Stomach (tissue), 9 donors: ENCODE results near the gene ZNF532. TPM values are rescaled to one million over a fixed set of nuclear protein-coding genes. Genes with fewer than 3 reads are reported as not detected.

ENCODE experiments used
- DNase-seq, 2 donors: peaks; one replicate each; pipeline versions ENCODE4 v3.0.0 to v3.0.0-alpha.2; 2013 to 2019
- H3K27ac ChIP-seq, 5 donors: fragments of 200-600 bp in 4 of 5; sonication (generic) in 4 of 5; one replicate each; pipeline ENCODE4 v1.5.1; 2013 to 2019; ENCODE audit warnings: mild to moderate bottlenecking in 1 of 5, moderate library complexity in 1 of 5
- H3K27me3 ChIP-seq, 3 donors: fragments of 200-600 bp; sonication (generic); one replicate each; pipeline ENCODE4 v1.5.1; 2017 to 2019; ENCODE audit warnings: mixed run types in 1 of 3
- H3K36me3 ChIP-seq, 4 donors: fragments of 200-600 bp; sonication (generic); 1 replicate in 3 of 4; 2 replicates in 1 of 4; pipeline ENCODE4 v1.5.1; 2016 to 2019
- H3K4me1 ChIP-seq, 4 donors: fragments of 200-600 bp; sonication (generic); one replicate each; pipeline ENCODE4 v1.5.1; 2016 to 2019
- H3K4me3 ChIP-seq, 4 donors: fragments of 200-600 bp; sonication (generic) in 3 of 4; one replicate each; pipeline ENCODE4 v1.5.1; 2016 to 2019; ENCODE audit warnings: mild to moderate bottlenecking in 1 of 4
- H3K9me3 ChIP-seq, 4 donors: fragments of 200-600 bp; sonication (generic); one replicate each; pipeline ENCODE4 v1.5.1; 2016 to 2019
- CTCF ChIP-seq, 7 experiments: fragments of 450-650 bp in 4 of 7; fragments of 200-600 bp in 3 of 7; sonication (generic) in 3 of 7; IDR thresholded peaks; one replicate each; pipeline ENCODE4 v1.5.1; 2016 to 2019; ENCODE audit warnings: antibody characterized with exemption in 7 of 7, control low read depth in 2 of 7, mild to moderate bottlenecking in 1 of 7
- EP300 ChIP-seq: sonication (generic); formaldehyde crosslinking; IDR thresholded peaks from one replicate; pipeline ENCODE4 v1.6.1; 2017; ENCODE audit warnings: antibody characterized with exemption
- POLR2A ChIP-seq, 4 donors: fragments of 450-650 bp; IDR thresholded peaks; one replicate each; pipeline ENCODE4 v1.6.1; 2016; ENCODE audit warnings: antibody characterized with exemption in 4 of 4, control low read depth in 2 of 4, mild to moderate bottlenecking in 1 of 4, moderate library complexity in 1 of 4
- POLR2AphosphoS5 ChIP-seq, 3 donors: sonication (generic); formaldehyde crosslinking; IDR thresholded peaks; one replicate each; pipeline ENCODE4 v1.6.1; 2016; ENCODE audit warnings: antibody characterized with exemption in 3 of 3
- WGBS, 5 donors: extraction: QIAGEN DNeasy Blood & Tissue Kit in 3 of 5; methylation state at CpG; one replicate each; pipeline versions ENCODE4 v1.1.5 to v1.1.7; 2013 to 2018; 5-methylcytosine and 5-hydroxymethylcytosine counted together
- intact Hi-C: fragments of 100-400 bp; cut with DNase I; formaldehyde crosslinking; loops from one replicate; pipeline ENCODE4 v1.15.1; 2023; ENCODE audit warnings: low total_unique reads
- polyA plus RNA-seq, 3 donors: library from polyadenylated mRNA; stranded (reverse); fragments of 200-250 nt; gene quantifications; one replicate each; pipeline ENCODE4 v1.2.3, GENCODE V29; 2013
- total RNA-seq, 5 donors: library from RNA; depleted of rRNA; stranded (reverse); fragments of >200 nt; gene quantifications; one replicate each; pipeline versions ENCODE4 v1.1.0 to v1.2.3, GENCODE V29; 2014 to 2016
- donor health status: healthy with polysubstance abuse.
- donor health status: Bipolar disorder and iron deficiency.
- donor health status: healthy.

ZNF532 gene
- total and polyA plus RNA-seq, 8 donors: 2.9 to 53.7 (median 18.4) TPM

GRCh38 chr18:58983260-58984155, 118.8 kb downstream of the ZNF532 start:
- Histone ChIP-seq H3K4me1 (no peaks in the 10 kb centered on the region), H3K27me3 (no peaks in the 10 kb centered on the region), H3K4me3 (no peak overlapping the region), H3K27ac (no peak overlapping the region), H3K36me3 (peaks cover 18 to 60% (median 57%) of the 10 kb centered on the region in 4 donors), H3K9me3 (no peaks in the 10 kb centered on the region)
- DNase-seq: no peak
- 84 to 90% (median 89%) methylated on average over 17 of the region's 17 CpGs for WGBS, 5 donors
- intact Hi-C loops: no loop called here
- TF ChIP-seq POLR2A (IDR thresholded peaks at IDR 0.05): no peak
- TF ChIP-seq EP300: no peak
- TF ChIP-seq CTCF (IDR thresholded peaks at IDR 0.05): no peak

DNA sequence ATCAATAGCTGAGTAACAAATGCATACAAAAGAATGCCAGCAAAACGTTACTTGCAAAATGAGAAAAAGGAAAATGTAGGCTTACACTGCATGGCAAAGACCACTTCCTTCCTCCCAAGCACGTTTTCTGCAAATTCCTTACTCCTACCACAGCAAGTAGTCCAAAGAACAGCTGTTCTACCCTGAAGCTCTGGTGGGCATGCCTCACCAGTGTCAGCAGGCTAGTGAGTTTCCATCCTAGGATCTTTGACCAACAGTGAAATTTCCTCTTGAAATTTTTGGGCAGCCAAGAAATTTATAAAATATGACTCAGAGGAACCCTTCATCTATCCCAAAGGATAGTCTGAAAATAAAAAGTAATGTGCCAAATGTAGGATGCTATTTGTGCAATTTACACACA, 123.9 kb downstream of the ZNF532 start:
- Histone ChIP-seq H3K4me3 (no peak overlapping the region), H3K4me1 (peaks cover 0 to 13% (median 8%) of the 10 kb centered on the region in 4 donors), H3K36me3 (peaks cover 8 to 11% (median 10%) of the 10 kb centered on the region in 4 donors), H3K27ac (no peak overlapping the region), H3K27me3 (no peaks in the 10 kb centered on the region), H3K9me3 (peaks cover 0 to 13% (median 2%) of the 10 kb centered on the region in 4 donors)
- TF ChIP-seq POLR2AphosphoS5 (IDR thresholded peaks at IDR 0.05) (no peak), CTCF (IDR thresholded peaks at IDR 0.05) (no peak), POLR2A (IDR thresholded peaks at IDR 0.05) (no peak), EP300 (no peak)
- WGBS, 5 donors: 47 to 71% (median 59%) methylated on average over 2 of the region's 2 CpGs
- no peak for DNase-seq
- intact Hi-C loops: no loop called here

DNA sequence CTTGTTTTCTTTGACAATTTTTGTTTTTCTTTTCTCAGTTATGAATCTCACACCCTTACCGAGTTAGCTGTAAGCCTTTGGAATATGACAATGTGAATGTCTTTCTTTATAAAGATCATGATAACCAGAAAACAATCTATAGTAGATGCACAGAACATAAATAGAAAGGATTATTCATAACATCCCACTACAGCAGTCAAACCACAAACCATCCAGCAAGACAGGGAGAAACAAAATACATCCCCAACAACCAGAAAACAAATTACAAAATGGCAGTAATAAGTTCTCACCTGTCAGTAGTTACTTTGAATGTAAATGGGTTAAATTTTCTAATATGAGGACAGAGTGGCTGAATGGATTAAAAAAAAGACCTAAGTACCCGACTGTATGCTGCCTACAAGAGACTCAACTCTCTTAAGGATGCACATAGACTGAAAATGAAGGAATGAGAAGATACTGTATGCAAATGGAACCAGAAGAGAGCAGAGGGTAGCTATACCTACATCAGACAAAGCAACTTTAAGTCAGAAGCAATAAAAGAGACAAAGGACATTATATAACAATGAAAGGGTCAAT, 124.6 kb downstream of the ZNF532 start:
- peaks cover under 1 to 5% (median 3%) of the 10 kb centered on the region in 4 donors for H3K36me3 ChIP-seq
- no peak overlapping the region for H3K27ac ChIP-seq
- no peaks in the 10 kb centered on the region for H3K27me3 ChIP-seq
- H3K4me1 ChIP-seq: peaks cover 0 to 17% (median 10%) of the 10 kb centered on the region in 4 donors
- TF ChIP-seq CTCF (IDR thresholded peaks at IDR 0.05) (no peak), POLR2AphosphoS5 (IDR thresholded peaks at IDR 0.05) (no peak), POLR2A (IDR thresholded peaks at IDR 0.05) (no peak), EP300 (no peak)
- intact Hi-C loops: no loop called here
- H3K9me3 ChIP-seq: peaks cover 0 to 13% (median 2%) of the 10 kb centered on the region in 4 donors
- WGBS, 5 donors: 89 to 96% (median 94%) methylated on average over 2 of the region's 2 CpGs
- no peak overlapping the region for H3K4me3 ChIP-seq
- DNase-seq: no peak

- H3K4me3 ChIP-seq: no peak overlapping the region
- no peaks in the 10 kb centered on the region for H3K27me3 ChIP-seq
- no peak for DNase-seq
- peak overlapping the region in 4 of 5 donors; percentile 35 to 66 (median 48) for H3K27ac ChIP-seq
- H3K9me3 ChIP-seq: peaks cover 0 to 13% (median 2%) of the 10 kb centered on the region in 4 donors
- 71 to 88% (median 87%) methylated on average over 6 of the region's 6 CpGs for WGBS, 5 donors
- intact Hi-C loops: no loop called here
- peaks cover 0 to 20% (median 10%) of the 10 kb centered on the region in 4 donors for H3K4me1 ChIP-seq
- H3K36me3 ChIP-seq: no peaks in the 10 kb centered on the region
- TF ChIP-seq POLR2A (IDR thresholded peaks at IDR 0.05) (no peak), CTCF (IDR thresholded peaks at IDR 0.05) (no peak), POLR2AphosphoS5 (IDR thresholded peaks at IDR 0.05) (no peak), EP300 (no peak)
These were observed 126.0 kb downstream of the ZNF532 start for GRCh38 chr18:58990720-58991119.
